Caco-2 (cell line): ENCODE measurements around the gene GNB1. TPM values are rescaled to one million over a fixed set of nuclear protein-coding genes. Genes with fewer than 3 reads are reported as not detected.

Source experiments
- BruUV-seq: library from RNA; stranded (reverse); fragments of 400-500 nt; replicated peaks from 2 replicates; lab custom pipeline; 2021; lab: Mats Ljungman, UMichigan
- CTCF ChIA-PET: fragments of 300-600 bp; sonication (Branson Sonifier 250); formaldehyde crosslinking; loops from one replicate; lab custom pipeline; 2022; ENCODE audit warnings: antibody characterized with exemption; lab: Charles Lee
- POLR2A ChIA-PET: fragments of 300-600 bp; sonication (Branson Sonifier 250); formaldehyde crosslinking; loops from one replicate; lab custom pipeline; 2022; ENCODE audit warnings: antibody characterized with exemption; lab: Charles Lee
- DNase-seq, 2 experiments: peaks; one replicate each; pipeline versions ENCODE4 v3.0.0 to v3.0.0-alpha.2; 2020 to 2022
- H3K27me3 ChIP-seq: replicated peaks from 2 replicates; pipeline ENCODE4 v1.6.0; 2011; ENCODE audit warnings: low read length; ENCODE audit not compliant: control insufficient read depth, insufficient read depth
- H3K36me3 ChIP-seq: 2 replicates; pipeline ENCODE4 v1.5.1; 2011; ENCODE audit warnings: low read length; ENCODE audit not compliant: control insufficient read depth, insufficient read depth
- H3K4me1 ChIP-seq: fragments of 250-450 bp; sonication (Bioruptor Pico); 2 replicates; pipeline ENCODE4 v1.5.1; 2020; ENCODE audit warnings: mild to moderate bottlenecking
- H3K4me3 ChIP-seq: 2 replicates; pipeline ENCODE4 v1.5.1; 2011; ENCODE audit warnings: low read depth, mild to moderate bottlenecking, control low read depth, low read length
- H3K9me3 ChIP-seq: fragments of 250-450 bp; sonication (Bioruptor Pico); 2 replicates; pipeline ENCODE4 v1.5.1; 2020; ENCODE audit warnings: mild to moderate bottlenecking, moderate library complexity
- H3K27ac Mint-ChIP-seq: one replicate; pipeline ENCODE4 v1.8.0; 2022; ENCODE audit warnings: mixed read lengths; ENCODE audit not compliant: unreplicated experiment
- H3K27me3 Mint-ChIP-seq: one replicate; pipeline ENCODE4 v1.8.0; 2022; ENCODE audit warnings: mixed read lengths; ENCODE audit not compliant: insufficient read depth, unreplicated experiment
- H3K36me3 Mint-ChIP-seq: one replicate; pipeline ENCODE4 v1.8.0; 2022; ENCODE audit warnings: mild to moderate bottlenecking, mixed read lengths; ENCODE audit not compliant: insufficient read depth, unreplicated experiment
- H3K4me1 Mint-ChIP-seq: one replicate; pipeline ENCODE4 v1.8.0; 2022; ENCODE audit warnings: low read depth, mixed read lengths; ENCODE audit not compliant: unreplicated experiment
- H3K4me3 Mint-ChIP-seq: one replicate; pipeline ENCODE4 v1.8.0; 2022; ENCODE audit warnings: mild to moderate bottlenecking, moderate library complexity, mixed read lengths; ENCODE audit not compliant: unreplicated experiment
- H3K9me3 Mint-ChIP-seq: one replicate; pipeline ENCODE4 v1.8.0; 2022; ENCODE audit warnings: mixed read lengths; ENCODE audit not compliant: unreplicated experiment
- CTCF ChIP-seq, 2 experiments: fragments of 200-600 bp in 1 of 2; IDR thresholded peaks; 1 replicate in 1 of 2; 2 replicates in 1 of 2; pipeline versions ENCODE4 v1.5.1 to v1.8.0; 2011 to 2022; ENCODE audit warnings: antibody characterized with exemption in 1 of 2, control low read depth in 1 of 2, inconsistent platforms in 1 of 2, low read depth in 1 of 2, low read length in 1 of 2, mild to moderate bottlenecking in 1 of 2, moderate library complexity in 1 of 2; ENCODE audit not compliant: insufficient read depth in 1 of 2, severe bottlenecking in 1 of 2, unreplicated experiment in 1 of 2
- intact Hi-C: fragments of 100-400 bp; cut with micrococcal nuclease; formaldehyde crosslinking; loops from one replicate; pipeline ENCODE4 v1.10.0; 2022; ENCODE audit not compliant: unreplicated experiment
- total RNA-seq: library from RNA; stranded (reverse); gene quantifications from 2 replicates; pipeline ENCODE4 v1.2.3, GENCODE V29; 2022

GNB1 gene
- total RNA-seq, 1 experiment from 2014 or later = 301 TPM

GRCh38 chr1:1929639-1930545 is 39.0 kb upstream of the GNB1 start:
- no peak for TF ChIP-seq CTCF (IDR thresholded peaks at IDR 0.05; ENCODE audit: insufficient read depth in 1 of 2, low read depth in 1 of 2, low read length in 1 of 2, severe bottlenecking in 1 of 2, unreplicated experiment in 1 of 2)
- intact Hi-C loops = no loop called here
- BruUV-seq = no TSS peak
- no peaks in the 10 kb centered on the region for H3K36me3 ChIP-seq
- no peaks in the 10 kb centered on the region for H3K9me3 Mint-ChIP-seq
- H3K4me1 Mint-ChIP-seq = no peaks in the 10 kb centered on the region
- H3K4me3 ChIP-seq = no peak overlapping the region
- CTCF ChIA-PET = no interaction called here
- H3K9me3 ChIP-seq = no peaks in the 10 kb centered on the region
- no peaks in the 10 kb centered on the region for H3K27me3 Mint-ChIP-seq
- POLR2A ChIA-PET = no interaction called here
- no peak for DNase-seq
- no peak overlapping the region for H3K4me3 Mint-ChIP-seq
- no peak overlapping the region for H3K27ac Mint-ChIP-seq
- no peaks in the 10 kb centered on the region for H3K36me3 Mint-ChIP-seq
- no peaks in the 10 kb centered on the region for H3K27me3 ChIP-seq
- no peaks in the 10 kb centered on the region for H3K4me1 ChIP-seq

- ChIA-PET CTCF (no interaction called here), POLR2A (no interaction called here)
- TF ChIP-seq CTCF (IDR thresholded peaks at IDR 0.05; ENCODE audit: insufficient read depth in 1 of 2, low read depth in 1 of 2, low read length in 1 of 2, severe bottlenecking in 1 of 2, unreplicated experiment in 1 of 2) = no peak
- no peak for DNase-seq
- Histone ChIP-seq H3K27me3 (no peaks in the 10 kb centered on the region), H3K4me1 (no peaks in the 10 kb centered on the region), H3K4me3 (no peak overlapping the region), H3K36me3 (no peaks in the 10 kb centered on the region), H3K9me3 (no peaks in the 10 kb centered on the region)
- Mint-ChIP-seq H3K27ac (no peak overlapping the region), H3K4me3 (no peak overlapping the region), H3K9me3 (no peaks in the 10 kb centered on the region), H3K36me3 (no peaks in the 10 kb centered on the region), H3K27me3 (no peaks in the 10 kb centered on the region), H3K4me1 (no peaks in the 10 kb centered on the region)
- intact Hi-C loops = no loop called here
- BruUV-seq = no TSS peak
Observed at GRCh38 chr1:1929102-1929638, 38.3 kb upstream of the GNB1 start.

- no peak overlapping the region for H3K4me3 ChIP-seq
- intact Hi-C loops = no loop called here
- CTCF ChIA-PET = no interaction called here
- H3K9me3 Mint-ChIP-seq = no peaks in the 10 kb centered on the region
- H3K4me1 Mint-ChIP-seq = no peaks in the 10 kb centered on the region
- no TSS peak for BruUV-seq
- POLR2A ChIA-PET = no interaction called here
- H3K27me3 ChIP-seq = no peaks in the 10 kb centered on the region
- no peak overlapping the region for H3K4me3 Mint-ChIP-seq
- H3K4me1 ChIP-seq = peaks cover 2% of the 10 kb centered on the region; the same call in 1 of the 2 replicates
- H3K27me3 Mint-ChIP-seq = no peaks in the 10 kb centered on the region
- TF ChIP-seq CTCF (IDR thresholded peaks at IDR 0.05; ENCODE audit: insufficient read depth in 1 of 2, low read depth in 1 of 2, low read length in 1 of 2, severe bottlenecking in 1 of 2, unreplicated experiment in 1 of 2) = no peak
- no peak for DNase-seq
- H3K27ac Mint-ChIP-seq = no peak overlapping the region
- no peaks in the 10 kb centered on the region for H3K9me3 ChIP-seq
- no peaks in the 10 kb centered on the region for H3K36me3 ChIP-seq
- no peaks in the 10 kb centered on the region for H3K36me3 Mint-ChIP-seq
Observed at GRCh38 chr1:1928231-1929101, 37.6 kb upstream of the GNB1 start.
